Activated CD4-positive, alpha-beta T cell treated with anti-CD3 and anti-CD28 coated beads, Interleukin-2, amount 10 ng/mL, durations not matched to agents 24 days and 14 days (primary cell): ENCODE measurements around the gene MED31. TPM values are rescaled to one million over a fixed set of nuclear protein-coding genes. Genes with fewer than 3 reads are reported as not detected.

Experiments
- DNase-seq: peaks from one replicate; pipeline ENCODE4 v3.0.0; 2022
- H3K27ac Mint-ChIP-seq: one replicate; pipeline ENCODE4 v1.8.0; 2022; ENCODE audit warnings: mild to moderate bottlenecking, mixed read lengths
- H3K27me3 Mint-ChIP-seq: one replicate; pipeline ENCODE4 v1.8.0; 2022; ENCODE audit warnings: mixed read lengths
- H3K36me3 Mint-ChIP-seq: one replicate; pipeline ENCODE4 v1.8.0; 2022; ENCODE audit warnings: low read depth, mild to moderate bottlenecking, mixed read lengths
- H3K4me1 Mint-ChIP-seq: one replicate; pipeline ENCODE4 v1.8.0; 2021; ENCODE audit warnings: mixed read lengths
- H3K4me3 Mint-ChIP-seq: one replicate; pipeline ENCODE4 v1.8.0; 2022; ENCODE audit warnings: mild to moderate bottlenecking, moderate library complexity, mixed read lengths
- H3K9me3 Mint-ChIP-seq: one replicate; pipeline ENCODE4 v1.8.0; 2021; ENCODE audit warnings: mixed read lengths
- intact Hi-C: fragments of 100-400 bp; cut with micrococcal nuclease; formaldehyde crosslinking; loops from one replicate; pipeline ENCODE4 v1.15.1; 2023
- total RNA-seq: library from RNA; stranded (reverse); gene quantifications from 2 replicates; pipeline ENCODE4 v1.2.3, GENCODE V29; 2022

MED31 gene
- total RNA-seq, 1 donor from 2014 or later = 25.7 TPM

DNA sequence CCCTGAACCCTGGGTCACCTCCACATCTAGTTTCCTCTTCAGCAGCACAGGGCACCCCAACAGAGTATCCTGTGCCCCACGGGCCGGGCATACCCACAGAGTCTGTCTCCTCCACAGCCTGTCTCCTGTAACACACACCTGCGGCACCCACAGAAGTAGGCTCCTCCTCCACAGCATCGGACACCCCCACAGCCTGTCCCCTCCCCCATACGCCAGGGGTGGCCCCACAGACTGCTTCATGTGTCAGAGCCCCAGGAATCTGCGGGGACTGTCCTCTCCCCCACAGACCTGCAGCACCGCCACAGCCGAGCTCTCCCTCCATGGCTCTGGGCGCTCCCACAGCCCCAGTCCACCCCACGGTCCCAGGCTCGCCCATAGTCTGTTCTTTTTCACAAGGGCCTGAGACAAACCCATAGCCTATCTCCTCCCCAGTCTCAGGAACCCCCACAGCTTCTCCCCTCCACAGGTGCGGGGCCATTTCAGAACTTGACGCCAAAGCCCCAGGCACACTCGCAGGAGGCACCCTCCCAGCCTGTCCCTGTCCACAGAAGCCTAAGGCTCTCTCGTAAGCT lies 12.3 kb downstream of the MED31 start:
- intact Hi-C loops = no loop called here
- H3K27ac Mint-ChIP-seq = peak overlapping the region; percentile 100
- DNase-seq = peak; percentile 67
- H3K27me3 Mint-ChIP-seq = no peaks in the 10 kb centered on the region
- H3K4me3 Mint-ChIP-seq = peak overlapping the region; percentile 93
- H3K4me1 Mint-ChIP-seq = peaks cover 50% of the 10 kb centered on the region
- H3K9me3 Mint-ChIP-seq = no peaks in the 10 kb centered on the region
- H3K36me3 Mint-ChIP-seq = peaks cover 29% of the 10 kb centered on the region

DNA sequence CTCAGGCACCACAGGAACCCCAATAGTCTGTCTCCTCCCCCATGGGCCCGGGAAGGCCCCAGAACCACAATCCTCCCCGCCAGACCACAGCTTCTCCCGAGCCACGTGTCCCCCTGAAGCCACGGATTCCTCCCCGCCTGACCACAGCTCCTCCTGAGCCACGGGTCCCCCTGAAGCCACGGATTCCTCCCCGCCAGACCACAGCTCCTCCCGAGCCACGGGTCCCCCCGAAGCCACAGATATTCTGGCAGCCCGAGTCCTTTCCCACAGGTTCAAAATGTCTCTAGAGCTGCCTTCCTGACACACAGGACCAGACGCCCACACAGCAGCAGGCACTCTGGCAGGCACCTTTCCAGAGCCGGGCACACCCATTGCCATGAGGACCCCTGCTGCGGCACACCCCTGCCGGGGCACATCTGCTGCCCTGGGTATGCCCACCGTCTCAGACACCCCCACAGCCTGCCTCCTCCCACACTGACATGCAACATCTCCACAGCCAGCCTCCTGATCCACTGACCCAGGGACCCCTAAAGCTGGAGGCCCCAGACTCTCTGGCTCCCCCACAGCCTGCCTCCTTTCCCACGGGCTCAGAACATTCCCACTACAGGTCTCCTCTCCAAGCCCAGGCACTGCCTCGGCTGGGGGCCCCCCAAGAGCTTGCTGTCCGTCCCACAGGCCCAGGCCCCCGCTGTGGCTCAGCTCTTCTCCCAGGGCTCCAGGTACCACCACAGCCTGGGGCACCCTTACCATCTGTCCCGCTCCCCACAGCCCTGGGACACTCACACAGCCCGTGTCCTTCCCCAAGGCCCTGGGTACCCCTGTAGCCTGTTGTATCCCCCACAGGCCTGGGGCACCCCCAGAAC lies 13.1 kb downstream of the MED31 start:
- Mint-ChIP-seq H3K4me3 (peak overlapping the region; percentile 60), H3K27ac (peak overlapping the region; percentile 37), H3K36me3 (peaks cover 30% of the 10 kb centered on the region), H3K9me3 (no peaks in the 10 kb centered on the region), H3K27me3 (no peaks in the 10 kb centered on the region), H3K4me1 (peaks cover 43% of the 10 kb centered on the region)
- intact Hi-C loops = no loop called here
- no peak for DNase-seq

DNA sequence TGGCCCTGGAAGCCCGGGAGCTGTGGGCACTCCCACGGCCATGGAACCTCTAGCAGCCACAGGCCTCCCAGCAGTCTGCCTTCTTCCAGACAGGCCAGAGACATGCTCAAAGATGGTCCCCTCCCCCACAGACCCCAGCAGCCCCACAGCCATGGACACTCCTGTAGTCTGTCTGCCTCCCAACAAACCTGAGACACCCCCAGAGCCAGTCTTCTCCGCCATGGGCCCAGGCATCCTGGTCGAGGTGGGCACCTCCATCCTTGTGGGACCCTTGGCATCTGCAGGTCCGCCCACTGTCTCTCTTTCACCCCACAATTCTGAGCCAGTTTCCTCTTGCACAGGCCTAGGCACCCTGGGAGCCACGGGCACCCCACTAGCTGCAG lies 14.0 kb downstream of the MED31 start:
- Mint-ChIP-seq H3K9me3 (no peaks in the 10 kb centered on the region), H3K36me3 (peaks cover 33% of the 10 kb centered on the region), H3K27ac (no peak overlapping the region), H3K27me3 (no peaks in the 10 kb centered on the region), H3K4me1 (peaks cover 36% of the 10 kb centered on the region), H3K4me3 (no peak overlapping the region)
- DNase-seq = no peak
- intact Hi-C loops = no loop called here

DNA sequence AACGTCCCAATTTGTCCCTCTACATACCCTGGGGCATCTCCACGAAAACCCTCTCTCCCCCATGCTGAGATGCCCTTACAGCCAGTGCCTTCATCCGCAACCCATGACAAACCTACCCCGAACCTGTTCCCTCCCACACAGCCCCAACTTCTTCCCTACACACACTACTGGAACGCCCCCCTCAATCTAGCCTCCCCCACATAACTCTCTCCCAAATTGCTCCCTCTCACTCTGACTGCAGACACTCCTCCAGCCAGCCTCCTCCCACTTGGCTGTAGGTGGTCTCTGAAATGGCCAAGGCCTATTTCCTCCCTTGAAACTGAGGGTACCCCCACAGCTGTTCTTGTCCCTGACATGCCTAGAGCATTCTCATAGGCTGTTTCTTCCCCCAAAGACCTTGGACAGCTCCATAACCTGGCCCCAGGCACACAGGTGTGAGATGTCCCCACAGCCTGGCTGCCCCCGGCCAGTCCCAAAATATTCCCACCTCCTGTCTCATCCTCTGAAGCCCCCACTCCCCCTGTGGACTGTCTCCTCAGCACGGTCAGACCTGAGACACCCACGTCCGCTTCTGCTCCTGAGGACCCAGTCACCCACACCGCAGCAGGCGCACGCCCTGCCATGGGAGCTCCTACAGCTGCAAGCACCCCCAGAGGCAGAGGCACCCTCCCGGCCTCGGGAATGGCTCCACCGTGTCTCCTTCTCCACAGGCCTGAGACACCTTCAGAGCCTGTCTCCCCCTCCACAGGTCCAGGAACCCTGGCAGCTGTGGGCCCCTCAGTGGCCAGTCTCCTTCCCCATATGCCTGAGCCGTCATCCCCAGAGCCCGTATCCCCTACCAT lies 14.6 kb downstream of the MED31 start:
- Mint-ChIP-seq H3K4me3 (no peak overlapping the region), H3K9me3 (no peaks in the 10 kb centered on the region), H3K4me1 (peaks cover 33% of the 10 kb centered on the region), H3K27me3 (no peaks in the 10 kb centered on the region), H3K27ac (no peak overlapping the region), H3K36me3 (peaks cover 35% of the 10 kb centered on the region)
- DNase-seq = no peak
- intact Hi-C loops = no loop called here

DNA sequence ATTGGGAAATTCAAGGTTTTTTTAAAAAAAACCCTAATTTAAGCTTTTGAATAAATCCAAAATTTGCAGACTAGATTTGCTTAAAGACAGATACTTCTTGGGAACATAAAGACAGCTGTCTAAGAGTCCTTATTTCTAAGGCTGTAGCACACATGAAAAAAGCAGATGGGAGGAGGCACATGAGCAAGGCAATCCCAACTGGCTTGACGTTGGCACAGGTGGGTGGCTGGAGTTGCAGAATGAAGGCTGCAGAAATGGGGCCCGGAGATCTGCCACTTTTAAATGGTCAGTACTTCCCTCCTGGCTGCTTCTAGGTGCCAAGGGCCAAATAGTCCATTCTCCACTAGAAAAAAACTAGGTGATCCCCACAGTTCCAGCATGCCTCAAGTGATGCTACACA lies 15.3 kb downstream of the MED31 start:
- H3K27me3 Mint-ChIP-seq = no peaks in the 10 kb centered on the region
- H3K27ac Mint-ChIP-seq = no peak overlapping the region
- intact Hi-C loops = no loop called here
- H3K4me3 Mint-ChIP-seq = no peak overlapping the region
- H3K36me3 Mint-ChIP-seq = peaks cover 36% of the 10 kb centered on the region
- peaks cover 31% of the 10 kb centered on the region for H3K4me1 Mint-ChIP-seq
- no peaks in the 10 kb centered on the region for H3K9me3 Mint-ChIP-seq
- no peak for DNase-seq

DNA sequence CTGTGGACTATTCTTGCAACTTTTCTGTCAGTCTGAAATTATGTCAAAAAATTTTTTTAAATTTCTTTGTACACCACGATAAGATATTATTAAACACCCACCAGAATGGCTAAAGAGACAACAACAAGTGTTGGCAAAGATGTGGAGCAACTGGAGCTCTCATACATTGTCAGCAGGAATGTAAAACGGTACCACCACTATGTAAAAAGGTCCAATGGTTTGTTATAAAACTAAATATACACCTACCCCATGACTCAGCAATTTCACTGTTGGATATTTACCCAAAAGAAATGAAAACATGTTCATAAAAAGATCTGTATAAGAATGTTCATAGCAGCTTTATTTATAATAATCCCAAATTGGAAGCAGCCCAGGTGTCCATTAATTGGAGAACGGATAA lies 18.1 kb downstream of the MED31 start:
- no peaks in the 10 kb centered on the region for H3K27me3 Mint-ChIP-seq
- H3K4me3 Mint-ChIP-seq = no peak overlapping the region
- H3K36me3 Mint-ChIP-seq = peaks cover 48% of the 10 kb centered on the region
- no peak for DNase-seq
- intact Hi-C loops = no loop called here
- no peak overlapping the region for H3K27ac Mint-ChIP-seq
- peaks cover 16% of the 10 kb centered on the region for H3K4me1 Mint-ChIP-seq
- H3K9me3 Mint-ChIP-seq = no peaks in the 10 kb centered on the region

DNA sequence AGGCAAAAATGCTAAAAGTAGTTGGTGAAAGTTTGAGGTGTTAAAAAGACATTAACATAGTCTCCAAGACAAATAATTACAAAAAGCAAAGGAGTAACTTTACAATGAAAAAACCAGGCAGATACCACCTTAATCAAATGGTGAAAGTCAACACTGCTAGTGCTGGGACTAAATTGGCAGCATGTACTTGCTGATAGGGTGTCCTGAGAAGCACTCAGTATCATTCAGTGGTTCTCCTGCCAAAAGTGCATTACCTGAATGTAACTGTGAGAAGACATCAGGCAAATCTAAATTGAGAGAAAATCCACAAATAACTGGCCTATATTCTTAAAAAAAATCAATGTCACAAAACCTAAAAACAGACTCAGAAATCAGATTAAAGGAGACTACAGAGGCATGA lies 18.9 kb downstream of the MED31 start:
- DNase-seq = no peak
- H3K27me3 Mint-ChIP-seq = no peaks in the 10 kb centered on the region
- no peak overlapping the region for H3K27ac Mint-ChIP-seq
- H3K4me3 Mint-ChIP-seq = no peak overlapping the region
- H3K9me3 Mint-ChIP-seq = no peaks in the 10 kb centered on the region
- H3K4me1 Mint-ChIP-seq = peaks cover 9% of the 10 kb centered on the region
- intact Hi-C loops = no loop called here
- H3K36me3 Mint-ChIP-seq = peaks cover 53% of the 10 kb centered on the region

DNA sequence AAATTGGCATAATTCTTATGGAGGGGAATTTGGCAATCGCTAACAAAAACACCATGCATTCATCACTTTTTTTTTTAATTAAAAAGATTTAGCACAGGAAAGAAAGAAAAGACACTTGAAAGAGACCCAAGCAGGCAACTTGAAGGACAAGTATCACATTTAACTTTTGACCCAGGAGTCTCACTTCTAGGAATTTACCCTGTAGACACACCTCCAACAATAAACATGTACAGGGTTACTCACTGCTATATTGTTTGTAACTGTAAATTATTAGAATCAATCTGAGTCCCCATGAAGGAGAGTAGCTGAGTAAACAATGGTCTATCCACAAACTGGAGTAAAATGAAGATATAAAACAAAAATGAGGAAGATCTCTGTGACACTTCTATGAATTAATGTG lies 21.0 kb downstream of the MED31 start:
- no peak overlapping the region for H3K27ac Mint-ChIP-seq
- H3K36me3 Mint-ChIP-seq = peaks cover 58% of the 10 kb centered on the region
- H3K4me3 Mint-ChIP-seq = no peak overlapping the region
- DNase-seq = no peak
- no peaks in the 10 kb centered on the region for H3K9me3 Mint-ChIP-seq
- H3K4me1 Mint-ChIP-seq = peaks cover 1% of the 10 kb centered on the region
- intact Hi-C loops = no loop called here
- no peaks in the 10 kb centered on the region for H3K27me3 Mint-ChIP-seq

DNA sequence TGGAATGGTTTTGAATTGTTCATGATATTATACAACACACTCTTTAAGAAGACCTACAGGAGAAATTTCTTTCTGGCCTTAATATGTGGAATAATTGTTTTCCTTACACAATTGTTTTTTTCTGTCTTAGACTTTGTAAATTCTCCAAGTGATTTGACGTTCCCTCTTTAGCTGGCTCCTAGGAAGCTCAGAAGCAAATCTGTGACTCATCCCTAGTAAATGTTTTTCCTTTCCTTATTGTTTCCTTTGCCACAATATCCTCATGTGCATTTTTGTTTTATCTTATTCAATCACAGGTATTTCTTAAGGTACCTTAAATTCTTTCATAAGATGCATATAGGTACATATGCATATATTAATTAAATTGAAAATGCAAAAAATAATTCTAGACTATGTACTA lies 24.4 kb downstream of the MED31 start:
- Mint-ChIP-seq H3K27ac (no peak overlapping the region), H3K9me3 (no peaks in the 10 kb centered on the region), H3K27me3 (no peaks in the 10 kb centered on the region), H3K36me3 (peaks cover 38% of the 10 kb centered on the region), H3K4me3 (no peak overlapping the region), H3K4me1 (peaks cover 1% of the 10 kb centered on the region)
- intact Hi-C loops = no loop called here
- no peak for DNase-seq

DNA sequence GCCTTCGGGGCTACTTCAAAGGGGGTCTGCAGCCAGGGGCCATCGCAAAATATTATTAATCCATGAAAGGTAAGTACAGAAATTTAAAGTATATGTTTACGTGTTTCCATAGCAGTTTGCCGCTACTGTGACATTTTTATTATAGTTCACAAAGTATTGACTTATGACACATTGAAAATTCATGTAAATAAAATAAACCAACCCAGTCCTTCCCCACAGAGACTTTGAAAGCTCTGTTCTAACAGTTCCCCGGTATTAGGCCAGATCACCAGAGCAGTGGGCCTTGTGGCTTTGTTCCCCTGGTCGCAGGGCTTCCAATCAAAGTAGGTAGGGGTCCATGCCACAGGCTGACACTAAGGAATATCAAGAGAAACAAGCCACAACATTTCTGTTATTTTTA lies 24.8 kb downstream of the MED31 start:
- intact Hi-C loops = no loop called here
- Mint-ChIP-seq H3K27me3 (no peaks in the 10 kb centered on the region), H3K27ac (no peak overlapping the region), H3K9me3 (no peaks in the 10 kb centered on the region), H3K4me1 (peaks cover 1% of the 10 kb centered on the region), H3K36me3 (peaks cover 38% of the 10 kb centered on the region), H3K4me3 (no peak overlapping the region)
- DNase-seq = no peak

DNA sequence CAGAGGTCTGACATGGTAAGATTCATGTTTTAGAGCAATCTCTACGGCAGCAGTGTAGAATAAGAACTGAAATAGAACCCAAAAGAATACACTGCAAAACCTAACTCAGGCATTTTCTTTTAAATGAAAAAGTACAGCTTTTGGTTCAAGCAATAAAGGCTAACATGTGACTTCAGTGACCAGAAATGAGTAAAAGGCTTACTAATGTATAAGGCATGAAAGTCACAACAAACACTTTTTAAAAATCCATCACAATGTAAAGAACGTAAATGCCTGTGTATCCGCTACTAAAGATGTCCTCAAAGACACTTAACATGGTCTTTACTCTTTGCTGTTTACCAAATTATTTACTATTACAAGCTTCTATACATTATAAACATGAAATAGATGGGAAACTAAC lies 27.5 kb downstream of the MED31 start:
- no peaks in the 10 kb centered on the region for H3K27me3 Mint-ChIP-seq
- DNase-seq = no peak
- intact Hi-C loops = no loop called here
- H3K4me3 Mint-ChIP-seq = no peak overlapping the region
- no peaks in the 10 kb centered on the region for H3K9me3 Mint-ChIP-seq
- no peak overlapping the region for H3K27ac Mint-ChIP-seq
- H3K36me3 Mint-ChIP-seq = peaks cover 31% of the 10 kb centered on the region
- no peaks in the 10 kb centered on the region for H3K4me1 Mint-ChIP-seq

DNA sequence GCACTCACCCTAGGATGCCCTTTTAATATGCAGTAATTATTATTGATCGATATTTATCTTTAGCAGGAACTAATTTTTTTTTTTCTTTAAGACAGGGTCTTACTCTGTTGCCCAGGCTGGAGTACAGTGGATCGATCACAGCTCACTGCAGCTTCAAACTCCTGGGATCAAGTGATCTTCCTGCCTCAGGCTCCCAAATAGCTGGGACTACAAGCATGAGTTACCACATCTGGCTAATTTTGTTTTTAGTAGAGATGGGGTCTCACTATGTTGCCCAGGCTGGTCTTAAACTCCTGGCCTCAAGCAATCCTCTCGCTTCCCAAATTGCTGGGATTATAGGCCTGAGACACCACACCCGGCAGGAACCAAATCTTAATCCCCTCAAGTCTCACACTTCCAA lies 40.2 kb downstream of the MED31 start:
- no peak for DNase-seq
- Mint-ChIP-seq H3K4me1 (peaks cover 1% of the 10 kb centered on the region), H3K9me3 (no peaks in the 10 kb centered on the region), H3K4me3 (no peak overlapping the region), H3K27me3 (no peaks in the 10 kb centered on the region), H3K27ac (no peak overlapping the region), H3K36me3 (peaks cover 21% of the 10 kb centered on the region)
- intact Hi-C loops = no loop called here

DNA sequence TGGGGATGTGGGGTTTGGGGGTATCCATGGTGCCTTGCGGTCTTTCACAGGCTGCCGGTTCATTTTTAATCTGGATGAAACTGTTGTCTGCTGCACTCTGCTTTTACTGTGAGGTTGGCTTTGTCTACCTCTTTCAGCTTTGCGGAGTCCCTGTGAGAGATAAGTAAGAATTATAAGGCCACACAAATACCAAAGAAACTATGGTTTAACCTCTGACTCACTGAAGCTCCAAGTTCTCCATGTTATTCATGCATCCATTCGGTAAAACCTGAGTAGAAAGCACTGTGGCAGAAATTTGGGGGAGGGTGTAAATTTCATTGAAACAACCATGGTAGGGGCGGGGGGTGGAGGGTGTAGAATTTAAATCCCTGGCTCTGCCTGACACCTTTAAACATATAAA lies 41.4 kb downstream of the MED31 start:
- Mint-ChIP-seq H3K4me3 (no peak overlapping the region), H3K9me3 (no peaks in the 10 kb centered on the region), H3K27me3 (no peaks in the 10 kb centered on the region), H3K36me3 (peaks cover 26% of the 10 kb centered on the region), H3K4me1 (peaks cover 1% of the 10 kb centered on the region), H3K27ac (no peak overlapping the region)
- intact Hi-C loops = no loop called here
- no peak for DNase-seq

DNA sequence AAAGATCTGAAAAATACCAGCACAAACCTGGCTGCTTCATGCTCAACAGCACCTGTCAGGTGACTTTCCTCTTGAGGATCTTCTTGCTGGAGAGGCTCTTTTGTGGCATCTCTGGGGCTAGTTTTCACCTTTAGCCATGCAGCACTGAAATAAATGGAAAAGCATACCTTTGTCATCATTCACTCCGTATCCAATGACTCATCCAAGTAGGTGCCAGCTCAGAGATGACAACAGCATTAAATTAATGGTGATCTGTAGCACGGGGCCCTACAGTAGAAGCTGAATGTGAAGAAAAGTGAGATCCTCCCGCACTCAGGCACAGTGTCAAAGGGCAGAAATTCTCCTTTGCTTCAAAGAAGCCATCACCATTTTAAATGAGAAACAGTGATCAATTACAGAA lies 43.1 kb downstream of the MED31 start:
- Mint-ChIP-seq H3K27me3 (no peaks in the 10 kb centered on the region), H3K36me3 (peaks cover 28% of the 10 kb centered on the region), H3K4me3 (no peak overlapping the region), H3K4me1 (peaks cover 4% of the 10 kb centered on the region), H3K27ac (no peak overlapping the region), H3K9me3 (no peaks in the 10 kb centered on the region)
- DNase-seq = no peak
- intact Hi-C loops = no loop called here
